ENCODE data around the gene LEFTY2. TPM values are rescaled to one million over a fixed set of nuclear protein-coding genes. Genes with fewer than 3 reads are reported as not detected.

Gene LEFTY2
- polyA plus RNA-seq, 1 experiment, result not detected

DNA sequence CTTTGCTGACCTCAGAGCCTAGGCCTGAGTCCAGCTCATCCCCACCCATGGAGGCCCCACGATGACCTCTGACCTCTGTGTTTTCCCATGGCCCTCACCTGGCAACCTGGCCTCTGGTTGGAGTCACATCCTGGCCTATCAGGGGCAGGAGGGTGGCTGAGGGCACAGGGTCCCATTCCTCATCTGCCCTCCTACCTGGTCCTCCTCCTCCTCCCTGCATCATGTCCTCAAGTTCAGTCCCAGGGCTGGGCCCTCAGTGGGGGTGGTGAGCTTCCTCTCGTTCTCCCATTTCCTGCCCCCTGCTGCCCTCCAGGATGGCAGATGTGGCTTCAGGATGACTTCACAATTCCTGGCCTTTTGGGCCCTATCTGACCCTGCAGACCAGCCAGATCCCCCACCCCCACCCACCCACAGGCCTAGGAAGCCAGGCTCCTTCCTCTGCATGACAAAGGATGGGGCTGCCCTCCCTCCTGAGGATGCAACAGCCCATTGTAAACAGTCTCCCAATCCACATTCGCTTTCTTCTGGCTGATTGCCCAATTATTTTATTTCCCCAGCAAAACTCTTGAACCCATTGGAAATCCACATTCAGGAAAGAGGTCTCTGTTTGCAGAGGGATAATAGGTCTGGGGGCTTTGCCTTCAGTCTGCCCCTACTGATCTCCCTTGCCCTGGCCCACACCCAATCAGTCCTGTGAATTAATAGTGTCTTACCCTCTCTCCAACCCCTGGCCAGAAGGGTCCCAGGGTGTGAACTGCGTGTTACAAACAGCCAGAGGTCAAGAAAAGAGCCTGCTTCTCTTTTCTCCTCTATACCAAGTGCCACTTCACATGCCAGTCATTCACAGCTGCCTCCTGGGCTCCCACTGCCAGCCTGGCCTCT is 41.7 kb downstream of the LEFTY2 start:
- Histone ChIP-seq H3K27me3 (ENCODE audit: control insufficient read depth, insufficient read depth, low read length) (no peaks in the 10 kb centered on the region), H3K36me3 (ENCODE audit: control insufficient read depth, insufficient read depth, low read length) (no peaks in the 10 kb centered on the region), H3K4me3 (ENCODE audit: low read depth, low read length) (no peak overlapping the region)
- POLR2A ChIA-PET, result no interaction called here
- CTCF ChIA-PET, result interaction anchor here (1.2 kb wide), 1 partner anchor 13 kb away, joined by 4 read pairs; no protein-coding TSS in a partner anchor
- DNase-seq (ENCODE audit: low read depth), result no peak
- TF ChIP-seq, protein P1, sequence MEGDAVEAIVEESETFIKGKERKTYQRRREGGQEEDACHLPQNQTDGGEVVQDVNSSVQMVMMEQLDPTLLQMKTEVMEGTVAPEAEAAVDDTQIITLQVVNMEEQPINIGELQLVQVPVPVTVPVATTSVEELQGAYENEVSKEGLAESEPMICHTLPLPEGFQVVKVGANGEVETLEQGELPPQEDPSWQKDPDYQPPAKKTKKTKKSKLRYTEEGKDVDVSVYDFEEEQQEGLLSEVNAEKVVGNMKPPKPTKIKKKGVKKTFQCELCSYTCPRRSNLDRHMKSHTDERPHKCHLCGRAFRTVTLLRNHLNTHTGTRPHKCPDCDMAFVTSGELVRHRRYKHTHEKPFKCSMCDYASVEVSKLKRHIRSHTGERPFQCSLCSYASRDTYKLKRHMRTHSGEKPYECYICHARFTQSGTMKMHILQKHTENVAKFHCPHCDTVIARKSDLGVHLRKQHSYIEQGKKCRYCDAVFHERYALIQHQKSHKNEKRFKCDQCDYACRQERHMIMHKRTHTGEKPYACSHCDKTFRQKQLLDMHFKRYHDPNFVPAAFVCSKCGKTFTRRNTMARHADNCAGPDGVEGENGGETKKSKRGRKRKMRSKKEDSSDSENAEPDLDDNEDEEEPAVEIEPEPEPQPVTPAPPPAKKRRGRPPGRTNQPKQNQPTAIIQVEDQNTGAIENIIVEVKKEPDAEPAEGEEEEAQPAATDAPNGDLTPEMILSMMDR (IDR thresholded peaks at IDR 0.05; ENCODE audit: insufficient read depth, low read depth, low read length), result no peak

DNA sequence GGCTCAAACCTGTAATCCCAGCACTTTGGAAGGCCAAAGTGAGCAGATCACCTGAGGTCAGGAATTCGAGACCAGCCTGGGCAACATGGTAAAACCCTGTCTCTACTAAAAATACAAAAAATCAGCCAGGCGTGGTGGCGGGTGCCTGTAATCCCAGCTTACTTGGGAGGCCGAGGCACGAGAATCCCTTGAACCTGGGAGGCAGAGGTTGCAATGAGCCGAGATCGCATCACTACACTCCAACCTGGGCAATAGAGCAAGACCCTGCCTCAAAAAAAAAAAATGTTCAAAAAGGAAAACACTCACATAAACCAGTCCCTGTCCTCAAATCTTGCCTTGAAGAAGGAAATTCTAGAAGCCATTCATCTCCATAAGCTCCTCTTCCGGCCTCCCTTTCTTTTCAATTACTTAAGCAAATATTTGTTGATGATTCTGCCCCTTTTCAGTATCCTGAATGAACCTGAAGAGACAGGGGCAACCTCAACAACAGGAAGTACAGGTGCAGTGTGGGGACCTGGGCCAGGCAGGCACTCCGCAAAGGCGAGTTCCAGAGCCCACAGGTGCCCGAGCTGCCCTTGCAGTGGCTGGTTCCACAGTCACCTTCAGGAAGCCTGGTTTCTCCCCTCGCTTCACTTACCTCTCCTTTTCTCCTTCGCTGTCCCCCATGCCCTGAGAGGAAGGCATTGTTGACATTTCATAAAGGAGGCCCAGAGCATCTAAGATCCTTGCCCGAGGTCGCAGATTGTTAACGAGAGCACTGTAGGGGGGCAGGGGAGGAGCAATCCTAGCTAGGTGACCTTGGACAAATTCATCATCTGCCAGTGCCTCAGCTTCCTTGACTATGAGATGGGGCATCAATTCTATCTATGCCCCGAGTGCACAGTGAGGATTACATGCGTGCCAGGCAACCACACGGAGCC is 43.2 kb downstream of the LEFTY2 start:
- no peaks in the 10 kb centered on the region for H3K27me3 ChIP-seq (ENCODE audit: control insufficient read depth, insufficient read depth, low read length)
- TF ChIP-seq, protein P1 (IDR thresholded peaks at IDR 0.05; ENCODE audit: insufficient read depth, low read depth, low read length), result no peak
- POLR2A ChIA-PET, result no interaction called here
- H3K4me3 ChIP-seq (ENCODE audit: low read depth, low read length), result no peak overlapping the region
- H3K36me3 ChIP-seq (ENCODE audit: control insufficient read depth, insufficient read depth, low read length), result no peaks in the 10 kb centered on the region
- CTCF ChIA-PET, result interaction anchor here (0.8 to 1.4 kb wide), 6 partner anchors 8 to 423 kb away, joined by 3 to 6 read pairs (median 4); partner anchors contain the start of gene TMEM63A
- no peak for DNase-seq (ENCODE audit: low read depth)

DNA sequence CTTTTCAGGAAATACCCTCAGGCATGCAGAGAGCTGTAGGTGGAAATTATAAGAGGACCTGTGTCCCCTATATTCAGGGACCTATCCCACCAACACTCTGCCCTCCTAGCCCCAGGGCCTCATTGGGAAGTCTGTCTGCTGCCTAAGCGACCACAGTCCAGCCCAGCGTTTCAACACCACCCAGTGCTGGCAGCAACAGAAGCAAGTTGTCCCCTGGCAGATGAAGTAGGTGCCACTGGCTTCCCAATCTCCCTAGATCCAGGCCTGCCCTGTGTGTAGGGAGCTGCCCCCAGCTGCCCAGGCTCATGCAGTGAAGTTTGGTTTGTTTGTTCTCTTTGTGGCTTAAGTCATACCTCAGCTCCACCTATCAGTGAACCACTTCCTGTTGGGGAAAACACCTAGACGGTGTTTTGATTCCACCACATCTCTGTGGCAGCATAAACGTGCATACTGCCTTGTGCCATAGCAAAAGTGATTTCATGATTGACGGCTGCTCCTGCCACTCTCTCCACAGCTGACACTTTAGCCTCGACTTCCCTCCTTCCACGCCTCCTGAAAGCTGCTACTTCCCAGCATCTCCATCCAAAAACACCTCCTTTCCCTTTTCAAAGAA is 44.0 kb downstream of the LEFTY2 start:
- Histone ChIP-seq H3K36me3 (ENCODE audit: control insufficient read depth, insufficient read depth, low read length) (no peaks in the 10 kb centered on the region), H3K4me3 (ENCODE audit: low read depth, low read length) (no peak overlapping the region), H3K27me3 (ENCODE audit: control insufficient read depth, insufficient read depth, low read length) (no peaks in the 10 kb centered on the region)
- ChIA-PET POLR2A (no interaction called here), CTCF (interaction anchor here (0.9 to 1.4 kb wide), 4 partner anchors 9 to 422 kb away, joined by 3 to 6 read pairs (median 4); partner anchors contain the start of gene TMEM63A)
- TF ChIP-seq, protein P1 (IDR thresholded peaks at IDR 0.05; ENCODE audit: insufficient read depth, low read depth, low read length), result no peak
- no peak for DNase-seq (ENCODE audit: low read depth)

DNA sequence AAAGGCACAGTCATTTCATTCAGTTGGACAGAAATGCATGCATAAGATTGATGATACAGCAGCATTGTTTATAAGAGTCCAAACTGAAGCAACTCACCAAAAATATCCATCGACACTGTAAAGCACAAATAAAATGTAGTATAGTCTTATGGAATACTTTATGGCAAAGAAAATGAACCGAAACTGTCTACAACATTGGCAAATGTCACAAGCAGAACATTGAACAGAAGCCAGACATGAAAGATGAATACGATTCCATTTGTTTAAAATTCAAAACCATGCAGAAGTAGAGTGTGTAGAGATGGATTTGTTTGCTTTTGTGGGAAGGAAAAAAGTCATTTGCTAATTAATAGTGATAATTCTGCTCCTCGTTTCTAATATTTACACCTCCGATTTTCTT is 44.5 kb downstream of the LEFTY2 start:
- TF ChIP-seq, protein P1 (IDR thresholded peaks at IDR 0.05; ENCODE audit: insufficient read depth, low read depth, low read length), result no peak
- ChIA-PET CTCF (interaction anchor here (1.0 to 1.4 kb wide), 3 partner anchors 14 to 422 kb away, joined by 4 to 6 read pairs (median 4); partner anchors contain the start of gene TMEM63A), POLR2A (no interaction called here)
- no peak for DNase-seq (ENCODE audit: low read depth)
- H3K4me3 ChIP-seq (ENCODE audit: low read depth, low read length), result no peak overlapping the region
- no peaks in the 10 kb centered on the region for H3K27me3 ChIP-seq (ENCODE audit: control insufficient read depth, insufficient read depth, low read length)
- H3K36me3 ChIP-seq (ENCODE audit: control insufficient read depth, insufficient read depth, low read length), result no peaks in the 10 kb centered on the region

Data from BJ (cell line).